Gastrocnemius medialis (tissue), 4 donors: ENCODE results near the gene RAB4A.

Experiments used
- POLR2A ChIP-seq, 2 donors: fragments of 450-650 bp; IDR thresholded peaks; one replicate each; pipeline ENCODE4 v1.6.1; 2017; ENCODE audit warnings: antibody characterized with exemption in 2 of 2, mild to moderate bottlenecking in 2 of 2, moderate library complexity in 2 of 2
- TF ChIP-seq, protein P1 (sequence below), 5 experiments: fragments of 450-650 bp in 3 of 5; fragments of 200-600 bp in 2 of 5; sonication (generic) in 2 of 5; IDR thresholded peaks in 4 of 5; conservative IDR thresholded peaks in 1 of 5; 1 replicate in 4 of 5; 2 replicates in 1 of 5; pipeline ENCODE4 v1.5.1; 2016 to 2019; ENCODE audit warnings: antibody characterized with exemption in 5 of 5, mild to moderate bottlenecking in 3 of 5, moderate library complexity in 3 of 5

DNA sequence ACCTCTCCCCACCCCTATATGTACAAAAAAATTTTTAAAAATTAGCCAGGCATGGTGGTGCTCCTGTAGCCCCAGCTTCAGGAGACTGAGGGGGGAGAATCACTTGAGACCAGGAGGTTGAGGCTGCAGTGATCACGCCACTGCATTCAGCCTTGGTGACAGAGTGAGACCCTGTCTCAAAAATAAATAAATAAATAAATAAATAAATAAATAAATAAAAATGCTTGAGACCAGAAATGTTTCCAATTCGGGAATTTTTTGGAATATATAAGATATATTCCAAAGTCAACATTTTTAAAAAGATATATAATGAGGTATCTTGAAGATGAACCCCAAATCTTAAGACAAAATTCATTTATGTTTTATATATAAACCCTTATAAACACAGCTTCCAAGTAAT lies 42.4 kb upstream of the RAB4A start:
- TF ChIP-seq, protein P1, sequence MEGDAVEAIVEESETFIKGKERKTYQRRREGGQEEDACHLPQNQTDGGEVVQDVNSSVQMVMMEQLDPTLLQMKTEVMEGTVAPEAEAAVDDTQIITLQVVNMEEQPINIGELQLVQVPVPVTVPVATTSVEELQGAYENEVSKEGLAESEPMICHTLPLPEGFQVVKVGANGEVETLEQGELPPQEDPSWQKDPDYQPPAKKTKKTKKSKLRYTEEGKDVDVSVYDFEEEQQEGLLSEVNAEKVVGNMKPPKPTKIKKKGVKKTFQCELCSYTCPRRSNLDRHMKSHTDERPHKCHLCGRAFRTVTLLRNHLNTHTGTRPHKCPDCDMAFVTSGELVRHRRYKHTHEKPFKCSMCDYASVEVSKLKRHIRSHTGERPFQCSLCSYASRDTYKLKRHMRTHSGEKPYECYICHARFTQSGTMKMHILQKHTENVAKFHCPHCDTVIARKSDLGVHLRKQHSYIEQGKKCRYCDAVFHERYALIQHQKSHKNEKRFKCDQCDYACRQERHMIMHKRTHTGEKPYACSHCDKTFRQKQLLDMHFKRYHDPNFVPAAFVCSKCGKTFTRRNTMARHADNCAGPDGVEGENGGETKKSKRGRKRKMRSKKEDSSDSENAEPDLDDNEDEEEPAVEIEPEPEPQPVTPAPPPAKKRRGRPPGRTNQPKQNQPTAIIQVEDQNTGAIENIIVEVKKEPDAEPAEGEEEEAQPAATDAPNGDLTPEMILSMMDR (IDR thresholded peaks at IDR 0.05 in 4 of 5, conservative IDR thresholded peaks at IDR 0.05 in 1 of 5), result no peak
- no peak for TF ChIP-seq POLR2A (IDR thresholded peaks at IDR 0.05)
